H1 (cell line): ENCODE data around the gene GTPBP6. TPM values are rescaled to one million over a fixed set of nuclear protein-coding genes. Genes with fewer than 3 reads are reported as not detected.

Experiments used
- EGR1 ChIP-seq: IDR thresholded peaks from 2 replicates; pipeline ENCODE4 v1.6.1; 2011; ENCODE audit warnings: low read depth, low read length, borderline replicate concordance
- RFX5 ChIP-seq: IDR thresholded peaks from 2 replicates; pipeline ENCODE4 v1.6.1; 2011; ENCODE audit warnings: low read depth, low read length, improper control_type of control experiment, borderline replicate concordance
- RNF2 ChIP-seq: fragments of 200-900, 300-1000 bp; sonication (generic); IDR thresholded peaks from 2 replicates; pipeline ENCODE4 v1.7.1; 2016; ENCODE audit warnings: borderline replicate concordance, low read depth, mild to moderate bottlenecking, antibody characterized with exemption, low read length; ENCODE audit not compliant: poor library complexity, severe bottlenecking; ENCODE audit errors: missing control alignments
- SRF ChIP-seq: IDR thresholded peaks from 2 replicates; pipeline ENCODE4 v1.6.1; 2011; ENCODE audit warnings: mild to moderate bottlenecking, low read depth, low read length, moderate library complexity
- SUZ12 ChIP-seq: fragments of 200-600 bp; sonication (generic); IDR thresholded peaks from 2 replicates; pipeline ENCODE4 v1.6.1; 2012; ENCODE audit warnings: mild to moderate bottlenecking, inconsistent platforms, low read length, moderate library complexity, mixed read lengths
- TEAD4 ChIP-seq: IDR thresholded peaks from 2 replicates; pipeline ENCODE4 v1.6.1; 2012; ENCODE audit warnings: low read depth, low read length, inconsistent platforms, mixed read lengths
- polyA plus RNA-seq, 7 experiments: library from polyadenylated mRNA; depleted of rRNA in 3 of 7; stranded (reverse) in 5 of 7; unstranded in 2 of 7; fragments of >200 nt in 5 of 7; fragments of 200-250 nt in 2 of 7; gene quantifications; 1 replicate in 5 of 7; 2 replicates in 1 of 7; 4 replicates in 1 of 7; pipeline versions ENCODE4 v1.2.1 to v1.2.3, GENCODE V29; 2011 to 2013; ENCODE audit warnings: missing spikeins in 2 of 7, mixed read lengths in 2 of 7
- total RNA-seq: library from RNA; stranded (reverse); fragmentation: NEBNext Ultra II Directional; extraction: Animal tissue kit (Norgen Biotek cat#: 25700); gene quantifications from 2 replicates; pipeline ENCODE4 v1.2.1, GENCODE V29; 2021
- TF ChIP-seq, protein P1 (sequence below): IDR thresholded peaks from 2 replicates; pipeline ENCODE4 v1.6.1; 2011; ENCODE audit warnings: low read length, improper control_type of control experiment

Gene GTPBP6
- total and polyA plus RNA-seq, 2 of the 8 experiments (the other 6 are each of a cell fraction or from before 2014, with no cell fraction given), result 33.9 to 57.1 TPM

- TF ChIP-seq RNF2, result no peak
- TF ChIP-seq RFX5, result no peak
- no peak for TF ChIP-seq SRF
- TF ChIP-seq, protein P1, sequence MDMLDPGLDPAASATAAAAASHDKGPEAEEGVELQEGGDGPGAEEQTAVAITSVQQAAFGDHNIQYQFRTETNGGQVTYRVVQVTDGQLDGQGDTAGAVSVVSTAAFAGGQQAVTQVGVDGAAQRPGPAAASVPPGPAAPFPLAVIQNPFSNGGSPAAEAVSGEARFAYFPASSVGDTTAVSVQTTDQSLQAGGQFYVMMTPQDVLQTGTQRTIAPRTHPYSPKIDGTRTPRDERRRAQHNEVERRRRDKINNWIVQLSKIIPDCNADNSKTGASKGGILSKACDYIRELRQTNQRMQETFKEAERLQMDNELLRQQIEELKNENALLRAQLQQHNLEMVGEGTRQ, result no peak
- no peak for TF ChIP-seq TEAD4
- no peak for TF ChIP-seq EGR1
- TF ChIP-seq SUZ12, result no peak
These were observed 23.5 kb downstream of the GTPBP6 start (continued) for GRCh38 chrX:295136-295535.
